Gastroesophageal sphincter (tissue), 4 donors: ENCODE data around the gene DUSP23. TPM values are rescaled to one million over a fixed set of nuclear protein-coding genes. Genes with fewer than 3 reads are reported as not detected.

Experiments
- ATAC-seq: fragments of 150-250 bp; one replicate; pipeline ENCODE4 v1.9.1; 2016; ENCODE audit warnings: mild to moderate bottlenecking, moderate library complexity
- H3K27ac ChIP-seq, 4 donors: fragments of 200-600 bp; sonication (generic) in 3 of 4; 1 replicate in 3 of 4; 2 replicates in 1 of 4; pipeline ENCODE4 v1.5.1; 2016 to 2019
- H3K27me3 ChIP-seq: fragments of 200-600 bp; sonication (generic); one replicate; pipeline ENCODE4 v1.5.1; 2019
- H3K36me3 ChIP-seq, 2 donors: fragments of 200-600 bp; sonication (generic); one replicate each; pipeline ENCODE4 v1.5.1; 2019; ENCODE audit warnings: control low read depth in 1 of 2
- H3K4me1 ChIP-seq, 3 donors: fragments of 200-600 bp; sonication (generic); 1 replicate in 2 of 3; 2 replicates in 1 of 3; pipeline ENCODE4 v1.5.1; 2016 to 2019; ENCODE audit warnings: control low read depth in 2 of 3
- H3K4me3 ChIP-seq, 2 donors: fragments of 200-600 bp; sonication (generic); one replicate each; pipeline ENCODE4 v1.5.1; 2019; ENCODE audit warnings: mild to moderate bottlenecking in 1 of 2, moderate library complexity in 1 of 2
- H3K9me3 ChIP-seq, 3 donors: fragments of 200-600 bp; sonication (generic); one replicate each; pipeline ENCODE4 v1.5.1; 2017 to 2019; ENCODE audit warnings: control low read depth in 2 of 3
- CTCF ChIP-seq, 4 experiments: fragments of 200-600 bp in 2 of 4; fragments of 450-650 bp in 2 of 4; sonication (generic) in 1 of 4; IDR thresholded peaks; one replicate each; pipeline ENCODE4 v1.5.1; 2017 to 2019; ENCODE audit warnings: antibody characterized with exemption in 4 of 4, mild to moderate bottlenecking in 2 of 4, moderate library complexity in 2 of 4
- EP300 ChIP-seq: sonication (generic); formaldehyde crosslinking; IDR thresholded peaks from one replicate; pipeline ENCODE4 v1.6.1; 2017; ENCODE audit warnings: antibody characterized with exemption, mild to moderate bottlenecking
- POLR2A ChIP-seq, 2 donors: fragments of 450-650 bp; IDR thresholded peaks; one replicate each; pipeline ENCODE4 v1.6.1; 2017; ENCODE audit warnings: antibody characterized with exemption in 2 of 2, mild to moderate bottlenecking in 2 of 2, moderate library complexity in 1 of 2
- POLR2AphosphoS5 ChIP-seq: sonication (generic); formaldehyde crosslinking; IDR thresholded peaks from one replicate; pipeline ENCODE4 v1.6.1; 2017; ENCODE audit warnings: antibody characterized with exemption
- WGBS, 2 donors: methylation state at CpG; one replicate each; pipeline ENCODE4 v1.1.5; 2018; ENCODE audit warnings: low coverage in 1 of 2; 5-methylcytosine and 5-hydroxymethylcytosine counted together
- total RNA-seq, 4 donors: library from RNA; depleted of rRNA; stranded (reverse); fragments of >200 nt; gene quantifications; one replicate each; pipeline ENCODE4 v1.1.0, GENCODE V29; 2016

The DUSP23 gene
- total RNA-seq, 4 donors from 2014 or later, result 45.9 to 64.3 (median 56.4) TPM

GRCh38 chr1:159748370-159748769 is 32.4 kb upstream of the DUSP23 start:
- Histone ChIP-seq H3K27ac (no peak overlapping the region), H3K36me3 (no peaks in the 10 kb centered on the region), H3K9me3 (no peaks in the 10 kb centered on the region), H3K27me3 (no peaks in the 10 kb centered on the region), H3K4me3 (no peak overlapping the region), H3K4me1 (no peaks in the 10 kb centered on the region)
- TF ChIP-seq EP300, result no peak
- TF ChIP-seq CTCF (IDR thresholded peaks at IDR 0.05), result no peak
- TF ChIP-seq POLR2A (IDR thresholded peaks at IDR 0.05), result no peak
- no peak for TF ChIP-seq POLR2AphosphoS5
- 80 to 100% methylated on average over 1 of the region's 1 CpG for WGBS, 2 donors
- ATAC-seq, result no peak

GRCh38 chr1:159749630-159750029 is 31.1 kb upstream of the DUSP23 start:
- H3K36me3 ChIP-seq, result no peaks in the 10 kb centered on the region
- ATAC-seq, result no peak
- no peak overlapping the region for H3K27ac ChIP-seq
- no peak for TF ChIP-seq CTCF (IDR thresholded peaks at IDR 0.05)
- H3K9me3 ChIP-seq, result no peaks in the 10 kb centered on the region
- no peaks in the 10 kb centered on the region for H3K4me1 ChIP-seq
- H3K4me3 ChIP-seq, result no peak overlapping the region
- H3K27me3 ChIP-seq, result no peaks in the 10 kb centered on the region
- 53 to 57% methylated on average over 1 to 2 of the region's 2 CpGs for WGBS, 2 donors

GRCh38 chr1:159750621-159751020 is 30.1 kb upstream of the DUSP23 start:
- H3K4me1 ChIP-seq, result no peaks in the 10 kb centered on the region
- H3K4me3 ChIP-seq, result no peak overlapping the region
- no peaks in the 10 kb centered on the region for H3K9me3 ChIP-seq
- H3K36me3 ChIP-seq, result no peaks in the 10 kb centered on the region
- TF ChIP-seq POLR2AphosphoS5, result no peak
- TF ChIP-seq CTCF (IDR thresholded peaks at IDR 0.05), result no peak
- TF ChIP-seq POLR2A (IDR thresholded peaks at IDR 0.05), result no peak
- TF ChIP-seq EP300, result no peak
- ATAC-seq, result no peak
- no peaks in the 10 kb centered on the region for H3K27me3 ChIP-seq
- H3K27ac ChIP-seq, result peak overlapping the region in 1 of 4 donors; percentile 52

GRCh38 chr1:159751031-159751430 is 29.7 kb upstream of the DUSP23 start:
- ATAC-seq, result no peak
- H3K27me3 ChIP-seq, result no peaks in the 10 kb centered on the region
- H3K36me3 ChIP-seq, result no peaks in the 10 kb centered on the region
- peak overlapping the region in 1 of 4 donors; percentile 52 for H3K27ac ChIP-seq
- no peaks in the 10 kb centered on the region for H3K4me1 ChIP-seq
- H3K9me3 ChIP-seq, result no peaks in the 10 kb centered on the region
- TF ChIP-seq EP300 (no peak), CTCF (IDR thresholded peaks at IDR 0.05) (no peak), POLR2AphosphoS5 (no peak), POLR2A (IDR thresholded peaks at IDR 0.05) (no peak)
- H3K4me3 ChIP-seq, result no peak overlapping the region

GRCh38 chr1:159752135-159752580 is 28.6 kb upstream of the DUSP23 start:
- H3K4me3 ChIP-seq, result no peak overlapping the region

More at GRCh38 chr1:159752135-159752580, 28.6 kb upstream of the DUSP23 start:
- TF ChIP-seq EP300 (no peak), POLR2A (IDR thresholded peaks at IDR 0.05) (no peak), POLR2AphosphoS5 (peak; percentile 58), CTCF (IDR thresholded peaks at IDR 0.05) (no peak)
- Histone ChIP-seq H3K36me3 (no peaks in the 10 kb centered on the region), H3K4me1 (no peaks in the 10 kb centered on the region), H3K9me3 (no peaks in the 10 kb centered on the region), H3K27ac (peak overlapping the region in 2 of 4 donors; percentile 10 to 24), H3K27me3 (no peaks in the 10 kb centered on the region)
- WGBS, 2 donors, result 26 to 62% methylated on average over 3 to 4 of the region's 4 CpGs
- ATAC-seq, result peak; percentile 91
